Right atrium auricular region (tissue), 2 donors: ENCODE results near the gene UBE2G2. TPM values are rescaled to one million over a fixed set of nuclear protein-coding genes. Genes with fewer than 3 reads are reported as not detected.

Experiments used
- DNase-seq: peaks from one replicate; pipeline ENCODE4 v3.0.0-alpha.2; 2019; ENCODE audit warnings: low spot score
- H3K27ac ChIP-seq, 2 donors: fragments of 200-600 bp; sonication (generic); 1 replicate in 1 of 2; 2 replicates in 1 of 2; pipeline ENCODE4 v1.5.1; 2016 to 2019
- H3K27me3 ChIP-seq, 2 donors: fragments of 200-600 bp; sonication (generic); one replicate each; pipeline versions ENCODE4 v1.5.1 to v1.6.0; 2017 to 2019
- H3K36me3 ChIP-seq: fragments of 200-600 bp; sonication (generic); one replicate; pipeline ENCODE4 v1.5.1; 2016
- H3K4me1 ChIP-seq, 2 donors: fragments of 200-600 bp; sonication (generic); one replicate each; pipeline versions ENCODE4 v1.5.1 to v1.6.0; 2017 to 2019
- H3K4me3 ChIP-seq, 2 donors: fragments of 200-600 bp; sonication (generic); 1 replicate in 1 of 2; 2 replicates in 1 of 2; pipeline ENCODE4 v1.5.1; 2017 to 2019; ENCODE audit warnings: mild to moderate bottlenecking in 1 of 2, moderate library complexity in 1 of 2
- H3K9me3 ChIP-seq, 2 donors: fragments of 200-600 bp; sonication (generic); one replicate each; pipeline ENCODE4 v1.5.1; 2019
- CTCF ChIP-seq, 2 donors: fragments of 200-600 bp; sonication (generic); IDR thresholded peaks; one replicate each; pipeline ENCODE4 v1.5.1; 2019; ENCODE audit warnings: antibody characterized with exemption in 2 of 2
- total RNA-seq, 2 donors: library from RNA; depleted of rRNA; stranded (reverse); fragments of >200 nt; gene quantifications; one replicate each; pipeline ENCODE4 v1.1.0, GENCODE V29; 2016

The UBE2G2 gene
- total RNA-seq, 2 donors from 2014 or later = 47.5 to 52.5 TPM

GRCh38 chr21:44774972-44775371 lies 26.6 kb downstream of the UBE2G2 start:
- peaks cover 0 to 9% of the 10 kb centered on the region in 2 donors for H3K4me1 ChIP-seq
- H3K27ac ChIP-seq = no peak overlapping the region
- TF ChIP-seq CTCF (IDR thresholded peaks at IDR 0.05) = no peak
- H3K27me3 ChIP-seq = no peaks in the 10 kb centered on the region
- H3K9me3 ChIP-seq = no peaks in the 10 kb centered on the region
- H3K4me3 ChIP-seq = no peak overlapping the region
- H3K36me3 ChIP-seq = peaks cover 64% of the 10 kb centered on the region
- DNase-seq = no peak

- Histone ChIP-seq H3K27me3 (no peaks in the 10 kb centered on the region), H3K36me3 (peaks cover 70% of the 10 kb centered on the region), H3K9me3 (no peaks in the 10 kb centered on the region), H3K27ac (no peak overlapping the region), H3K4me3 (no peak overlapping the region), H3K4me1 (no peaks in the 10 kb centered on the region)
- no peak for DNase-seq
- no peak for TF ChIP-seq CTCF (IDR thresholded peaks at IDR 0.05)
Measured at GRCh38 chr21:44773291-44773932, 28.2 kb downstream of the UBE2G2 start.

- Histone ChIP-seq H3K9me3 (no peaks in the 10 kb centered on the region), H3K4me3 (no peak overlapping the region), H3K4me1 (no peaks in the 10 kb centered on the region), H3K27ac (no peak overlapping the region), H3K27me3 (no peaks in the 10 kb centered on the region), H3K36me3 (peaks cover 65% of the 10 kb centered on the region)
- no peak for DNase-seq
- no peak for TF ChIP-seq CTCF (IDR thresholded peaks at IDR 0.05)
Measured at GRCh38 chr21:44771896-44772525, 29.6 kb downstream of the UBE2G2 start.

GRCh38 chr21:44767834-44768831 lies 33.5 kb downstream of the UBE2G2 start:
- Histone ChIP-seq H3K27ac (no peak overlapping the region), H3K9me3 (no peaks in the 10 kb centered on the region), H3K36me3 (peaks cover 37% of the 10 kb centered on the region), H3K27me3 (no peaks in the 10 kb centered on the region), H3K4me1 (no peaks in the 10 kb centered on the region), H3K4me3 (no peak overlapping the region)
- no peak for DNase-seq
- no peak for TF ChIP-seq CTCF (IDR thresholded peaks at IDR 0.05)

GRCh38 chr21:44766818-44767354 lies 34.7 kb downstream of the UBE2G2 start:
- no peak for TF ChIP-seq CTCF (IDR thresholded peaks at IDR 0.05)
- Histone ChIP-seq H3K36me3 (peaks cover 24% of the 10 kb centered on the region), H3K9me3 (no peaks in the 10 kb centered on the region), H3K4me3 (no peak overlapping the region), H3K4me1 (no peaks in the 10 kb centered on the region), H3K27ac (no peak overlapping the region), H3K27me3 (no peaks in the 10 kb centered on the region)
- no peak for DNase-seq
